Activated CD4-positive, CD25-positive, alpha-beta regulatory T cell treated with anti-CD3 and anti-CD28 coated beads, Interleukin-2, amount 50 U/mL, for 72 hours (primary cell): ENCODE measurements around the gene ISCA2.
"Not testable (repeated sequence)": the region's sequence is repeated elsewhere in the genome, so short reads cannot be mapped to it uniquely, and the experiment has no call there.

ENCODE experiments used
- DNase-seq: peaks from one replicate; pipeline ENCODE4 v3.0.0; 2021

ISCA2 gene

GRCh38 chr14:74531467-74531866, 37.9 kb downstream of the ISCA2 start:
- no peak for DNase-seq

GRCh38 chr14:74532246-74532645, 38.7 kb downstream of the ISCA2 start:
- DNase-seq, result no peak

GRCh38 chr14:74533576-74533975, 40.0 kb downstream of the ISCA2 start:
- no peak for DNase-seq

- DNase-seq, result no peak
These were observed 42.3 kb downstream of the ISCA2 start for GRCh38 chr14:74535756-74536325.

- not testable (repeated sequence) for DNase-seq
These were observed 42.8 kb downstream of the ISCA2 start for GRCh38 chr14:74536336-74536735.

- DNase-seq, result no peak
These were observed 45.1 kb downstream of the ISCA2 start for GRCh38 chr14:74538411-74539391.

- no peak for DNase-seq
These were observed 45.9 kb downstream of the ISCA2 start for GRCh38 chr14:74539503-74539902.

GRCh38 chr14:74541225-74541624, 47.7 kb downstream of the ISCA2 start:
- no peak for DNase-seq

- DNase-seq, result no peak
These were observed 48.6 kb downstream of the ISCA2 start for GRCh38 chr14:74542056-74542685.

- no peak for DNase-seq
These were observed 50.3 kb downstream of the ISCA2 start for GRCh38 chr14:74543771-74544438.

GRCh38 chr14:74545386-74545785, 51.8 kb downstream of the ISCA2 start:
- no peak for DNase-seq

- no peak for DNase-seq
These were observed 52.9 kb downstream of the ISCA2 start for GRCh38 chr14:74546416-74546815.
